GM23248 (cell line): Measurements from ENCODE around the gene ADAM15. TPM values are rescaled to one million over a fixed set of nuclear protein-coding genes. Genes with fewer than 3 reads are reported as not detected.

Source experiments
- DNase-seq: peaks from one replicate; pipeline ENCODE4 v3.0.0-alpha.2; 2015
- H2AFZ ChIP-seq: fragments of 200-600 bp; sonication (generic); 2 replicates; pipeline ENCODE4 v1.6.1; 2016; ENCODE audit warnings: antibody characterized with exemption
- H3F3A ChIP-seq: fragments of 200-600 bp; sonication (generic); 2 replicates; pipeline ENCODE4 v1.6.1; 2016; ENCODE audit warnings: mild to moderate bottlenecking, antibody characterized with exemption, mixed run types; ENCODE audit not compliant: insufficient read depth
- H3K27ac ChIP-seq: fragments of 200-600 bp; sonication (generic); 2 replicates; pipeline ENCODE4 v1.5.1; 2016; ENCODE audit warnings: mild to moderate bottlenecking
- H3K27me3 ChIP-seq: fragments of 200-600 bp; sonication (generic); replicated peaks from 2 replicates; pipeline ENCODE4 v1.6.1; 2016; ENCODE audit warnings: mild to moderate bottlenecking; ENCODE audit not compliant: insufficient read depth
- H3K36me3 ChIP-seq: fragments of 200-600 bp; sonication (generic); 2 replicates; pipeline ENCODE4 v1.6.1; 2016; ENCODE audit warnings: low read depth, mild to moderate bottlenecking
- H3K4me1 ChIP-seq: fragments of 200-600 bp; sonication (generic); 2 replicates; pipeline ENCODE4 v1.6.1; 2016; ENCODE audit warnings: mild to moderate bottlenecking; ENCODE audit not compliant: insufficient read depth
- H3K4me2 ChIP-seq: fragments of 200-600 bp; sonication (generic); one replicate; pipeline ENCODE4 v1.6.1; 2016; ENCODE audit warnings: mild to moderate bottlenecking; ENCODE audit not compliant: unreplicated experiment
- H3K4me3 ChIP-seq: fragments of 200-600 bp; sonication (generic); 2 replicates; pipeline ENCODE4 v1.5.1; 2016; ENCODE audit warnings: mild to moderate bottlenecking
- H3K79me2 ChIP-seq: fragments of 200-600 bp; sonication (generic); 2 replicates; pipeline ENCODE4 v1.6.1; 2016; ENCODE audit warnings: mild to moderate bottlenecking; ENCODE audit not compliant: insufficient read depth
- H3K9ac ChIP-seq: fragments of 200-600 bp; sonication (generic); 2 replicates; pipeline ENCODE4 v1.6.1; 2016; ENCODE audit warnings: mild to moderate bottlenecking
- H3K9me2 ChIP-seq: fragments of 200-600 bp; sonication (generic); 2 replicates; pipeline ENCODE4 v1.6.1; 2016; ENCODE audit warnings: mixed run types, mild to moderate bottlenecking, moderate library complexity; ENCODE audit not compliant: insufficient read depth
- H3K9me3 ChIP-seq: fragments of 200-600 bp; sonication (generic); one replicate; pipeline ENCODE4 v1.6.1; 2017; ENCODE audit warnings: low read depth
- H4K20me1 ChIP-seq: fragments of 200-600 bp; sonication (generic); 2 replicates; pipeline ENCODE4 v1.6.0; 2016; ENCODE audit not compliant: insufficient read depth
- EZH2 ChIP-seq: fragments of 200-600 bp; sonication (generic); IDR thresholded peaks from 2 replicates; pipeline ENCODE4 v1.6.1; 2018; ENCODE audit warnings: antibody characterized with exemption, mild to moderate bottlenecking; ENCODE audit not compliant: insufficient read depth, poor library complexity, severe bottlenecking
- EZH2phosphoT487 ChIP-seq: fragments of 200-600 bp; sonication (generic); IDR thresholded peaks from 2 replicates; pipeline ENCODE4 v1.6.1; 2018; ENCODE audit warnings: antibody characterized with exemption, moderate library complexity, mild to moderate bottlenecking, low read depth; ENCODE audit not compliant: insufficient read depth
- WGBS, 2 experiments: methylation state at CpG; one replicate each; pipeline ENCODE4 v1.1.6; 2015 to 2017; ENCODE audit warnings: low lambda C conversion rate in 2 of 2, low coverage in 1 of 2; ENCODE audit errors: missing lambda C conversion rate in 2 of 2; 5-methylcytosine and 5-hydroxymethylcytosine counted together
- in situ Hi-C: fragments of 300-500 bp; cut with MboI; formaldehyde crosslinking; loops from 2 replicates; pipeline ENCODE4 v1.15.0; 2020
- polyA plus RNA-seq: library from polyadenylated mRNA; unstranded; fragments of >200 nt; fragmentation: Nextera tagmentation; extraction: Ambion mirVana; gene quantifications from 2 replicates; pipeline ENCODE4 v1.2.1, GENCODE V29; 2016
- total RNA-seq: library from RNA; depleted of rRNA; stranded (reverse); fragments of >200 nt; shearing (Covaris generic); gene quantifications from 2 replicates; pipeline ENCODE4 v1.2.3, GENCODE V29; 2014

ADAM15 gene
- total and polyA plus RNA-seq, 2 experiments from 2014 or later, result 73.0 to 85.6 TPM

DNA sequence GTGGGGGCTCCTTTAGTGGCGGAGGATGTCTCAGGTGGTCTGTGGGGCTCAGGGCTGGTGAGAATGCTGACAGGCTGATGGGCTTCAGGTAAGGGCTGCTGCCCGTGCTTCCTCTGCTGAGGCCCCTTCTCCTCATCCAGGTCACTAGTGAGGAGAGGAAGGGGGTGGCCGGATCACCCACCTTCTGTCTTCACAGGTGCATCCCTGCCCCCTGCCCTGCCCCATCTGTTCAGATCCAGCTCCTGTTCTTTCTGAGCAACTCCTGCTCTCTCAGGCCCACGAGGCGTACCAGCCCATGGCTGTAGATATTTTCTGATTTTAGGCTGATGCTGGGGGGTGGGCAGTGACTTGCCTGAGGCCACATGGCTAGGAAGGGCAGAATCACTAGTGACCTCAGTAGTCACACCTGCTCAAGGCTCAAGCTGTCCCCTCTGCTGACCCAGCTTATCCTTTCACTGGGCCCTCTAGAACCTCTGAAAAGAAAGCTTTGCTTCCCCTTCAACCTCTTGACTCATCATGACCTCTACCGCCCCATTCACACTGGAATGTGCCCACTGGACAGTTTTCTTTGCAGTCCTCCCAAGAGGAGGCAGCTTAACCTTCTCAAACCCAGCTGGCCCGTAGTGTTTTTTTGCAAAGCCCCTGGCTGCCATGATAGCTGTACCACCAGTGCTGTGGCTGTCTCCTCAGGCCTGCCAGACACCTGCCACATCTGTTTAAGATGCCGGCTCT, 32.3 kb upstream of the ADAM15 start:
- Histone ChIP-seq H3K9me3 (no peaks in the 10 kb centered on the region), H3K79me2 (no peaks in the 10 kb centered on the region), H3K4me2 (no peak overlapping the region), H3K9ac (no peak overlapping the region), H3K27me3 (no peaks in the 10 kb centered on the region), H3K4me1 (peaks cover 16% of the 10 kb centered on the region), H3K9me2 (no peaks in the 10 kb centered on the region), H2AFZ (no peak overlapping the region), H3K4me3 (no peak overlapping the region), H4K20me1 (no peaks in the 10 kb centered on the region), H3F3A (no peaks in the 10 kb centered on the region), H3K36me3 (no peaks in the 10 kb centered on the region), H3K27ac (no peak overlapping the region)
- no peak for DNase-seq
- in situ Hi-C loops, result no loop called here
- WGBS, 2 experiments, result 97 to 99% methylated on average over 7 to 8 of the region's 8 CpGs
- TF ChIP-seq EZH2, result no peak
- no peak for TF ChIP-seq EZH2phosphoT487

GRCh38 chr1:155019377-155020245, 31.5 kb upstream of the ADAM15 start:
- no peak for TF ChIP-seq EZH2phosphoT487
- TF ChIP-seq EZH2, result no peak
- Histone ChIP-seq H3K36me3 (no peaks in the 10 kb centered on the region), H3K4me2 (no peak overlapping the region), H3K4me3 (no peak overlapping the region), H3K9ac (no peak overlapping the region), H3K27me3 (no peaks in the 10 kb centered on the region), H3K27ac (no peak overlapping the region), H3K79me2 (no peaks in the 10 kb centered on the region), H3F3A (no peaks in the 10 kb centered on the region), H4K20me1 (no peaks in the 10 kb centered on the region), H3K9me2 (no peaks in the 10 kb centered on the region), H2AFZ (no peak overlapping the region), H3K4me1 (peaks cover 16% of the 10 kb centered on the region), H3K9me3 (no peaks in the 10 kb centered on the region)
- no peak for DNase-seq
- in situ Hi-C loops, result no loop called here
- WGBS, 2 experiments, result 77% methylated on average over 11 of the region's 11 CpGs

DNA sequence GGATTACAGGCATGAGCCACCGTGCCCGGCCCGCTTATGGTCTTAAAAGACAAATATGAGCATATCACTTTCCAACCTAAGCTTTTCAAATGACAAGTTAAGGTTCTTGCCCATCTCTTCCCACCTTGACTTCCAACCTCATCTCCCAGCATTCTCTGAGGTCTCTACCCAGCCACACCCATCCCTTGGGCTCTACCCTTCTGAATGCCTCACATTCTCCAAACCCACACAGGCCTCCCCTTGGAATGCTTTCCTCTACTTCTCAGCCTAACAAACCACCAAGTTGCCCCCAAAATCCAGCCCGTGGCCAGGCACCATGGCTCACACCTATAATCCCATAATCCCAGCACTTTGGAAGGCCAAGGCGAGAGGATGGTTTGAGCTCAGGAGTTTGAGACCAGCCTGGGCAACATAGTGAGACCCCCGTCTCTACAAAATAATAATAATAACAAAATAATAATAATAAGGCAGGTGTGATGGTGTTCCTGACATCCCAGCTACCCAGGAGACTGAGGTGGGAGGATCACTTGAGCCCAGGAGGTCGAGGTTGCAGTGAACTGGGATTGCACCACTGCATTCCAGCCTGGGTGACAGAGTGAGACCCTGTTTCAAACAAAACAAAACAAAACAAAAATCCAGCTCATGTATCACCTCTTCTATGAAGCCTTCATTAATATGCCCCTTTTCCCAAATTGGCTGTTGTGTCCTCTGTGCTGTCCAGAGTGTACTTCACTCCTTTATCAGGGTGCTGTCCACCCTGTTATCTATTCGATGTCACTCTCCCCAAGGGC, 28.8 kb upstream of the ADAM15 start:
- no peaks in the 10 kb centered on the region for H3K79me2 ChIP-seq
- no peak overlapping the region for H3K27ac ChIP-seq
- no peak for DNase-seq
- in situ Hi-C loops, result no loop called here
- no peaks in the 10 kb centered on the region for H3K27me3 ChIP-seq
- WGBS, 2 experiments, result 80 to 85% methylated on average over 8 of the region's 8 CpGs
- no peaks in the 10 kb centered on the region for H3K9me3 ChIP-seq
- H3K9me2 ChIP-seq, result no peaks in the 10 kb centered on the region
- H3K36me3 ChIP-seq, result no peaks in the 10 kb centered on the region
- H3K4me1 ChIP-seq, result peaks cover 11% of the 10 kb centered on the region
- no peak overlapping the region for H3K4me2 ChIP-seq
- H3K4me3 ChIP-seq, result no peak overlapping the region
- no peaks in the 10 kb centered on the region for H4K20me1 ChIP-seq
- H2AFZ ChIP-seq, result no peak overlapping the region
- no peak overlapping the region for H3K9ac ChIP-seq
- H3F3A ChIP-seq, result no peaks in the 10 kb centered on the region
- TF ChIP-seq EZH2 (no peak), EZH2phosphoT487 (no peak)

GRCh38 chr1:155022927-155023236, 28.2 kb upstream of the ADAM15 start:
- no peaks in the 10 kb centered on the region for H3K79me2 ChIP-seq
- peak; percentile 15 for DNase-seq
- H3K9me3 ChIP-seq, result no peaks in the 10 kb centered on the region
- no peak overlapping the region for H3K9ac ChIP-seq
- 35 to 41% methylated on average over 4 of the region's 4 CpGs for WGBS, 2 experiments
- H3K4me3 ChIP-seq, result no peak overlapping the region
- H3K4me2 ChIP-seq, result no peak overlapping the region
- in situ Hi-C loops, result no loop called here
- H2AFZ ChIP-seq, result no peak overlapping the region
- H3K36me3 ChIP-seq, result no peaks in the 10 kb centered on the region
- H3K9me2 ChIP-seq, result no peaks in the 10 kb centered on the region
- TF ChIP-seq EZH2phosphoT487 (no peak), EZH2 (no peak)
- H3K27me3 ChIP-seq, result no peaks in the 10 kb centered on the region
- peaks cover 8% of the 10 kb centered on the region for H3K4me1 ChIP-seq
- no peaks in the 10 kb centered on the region for H3F3A ChIP-seq
- H4K20me1 ChIP-seq, result no peaks in the 10 kb centered on the region
- no peak overlapping the region for H3K27ac ChIP-seq
